Omental fat pad (tissue), 4 donors: Measurements from ENCODE around the gene SLIT1. TPM values are rescaled to one million over a fixed set of nuclear protein-coding genes. Genes with fewer than 3 reads are reported as not detected.

Source experiments
- ATAC-seq: fragments of 150-250 bp; one replicate; pipeline ENCODE4 v1.9.1; 2016; ENCODE audit warnings: mild to moderate bottlenecking, moderate library complexity; ENCODE audit not compliant: low FRiP score
- DNase-seq: peaks from one replicate; pipeline ENCODE4 v3.0.0-alpha.2; 2019; ENCODE audit warnings: low spot score
- CTCF ChIP-seq, 3 donors: fragments of 450-650 bp; IDR thresholded peaks; one replicate each; pipeline ENCODE4 v1.5.1; 2016 to 2017; ENCODE audit warnings: antibody characterized with exemption in 3 of 3, mild to moderate bottlenecking in 3 of 3, moderate library complexity in 2 of 3
- total RNA-seq, 4 donors: library from RNA; depleted of rRNA; stranded (reverse); fragments of >200 nt; gene quantifications; one replicate each; pipeline ENCODE4 v1.1.0, GENCODE V29; 2016

The SLIT1 gene
- total RNA-seq, 4 donors from 2014 or later: 0.12 to 1.1 (median 0.28) TPM

DNA sequence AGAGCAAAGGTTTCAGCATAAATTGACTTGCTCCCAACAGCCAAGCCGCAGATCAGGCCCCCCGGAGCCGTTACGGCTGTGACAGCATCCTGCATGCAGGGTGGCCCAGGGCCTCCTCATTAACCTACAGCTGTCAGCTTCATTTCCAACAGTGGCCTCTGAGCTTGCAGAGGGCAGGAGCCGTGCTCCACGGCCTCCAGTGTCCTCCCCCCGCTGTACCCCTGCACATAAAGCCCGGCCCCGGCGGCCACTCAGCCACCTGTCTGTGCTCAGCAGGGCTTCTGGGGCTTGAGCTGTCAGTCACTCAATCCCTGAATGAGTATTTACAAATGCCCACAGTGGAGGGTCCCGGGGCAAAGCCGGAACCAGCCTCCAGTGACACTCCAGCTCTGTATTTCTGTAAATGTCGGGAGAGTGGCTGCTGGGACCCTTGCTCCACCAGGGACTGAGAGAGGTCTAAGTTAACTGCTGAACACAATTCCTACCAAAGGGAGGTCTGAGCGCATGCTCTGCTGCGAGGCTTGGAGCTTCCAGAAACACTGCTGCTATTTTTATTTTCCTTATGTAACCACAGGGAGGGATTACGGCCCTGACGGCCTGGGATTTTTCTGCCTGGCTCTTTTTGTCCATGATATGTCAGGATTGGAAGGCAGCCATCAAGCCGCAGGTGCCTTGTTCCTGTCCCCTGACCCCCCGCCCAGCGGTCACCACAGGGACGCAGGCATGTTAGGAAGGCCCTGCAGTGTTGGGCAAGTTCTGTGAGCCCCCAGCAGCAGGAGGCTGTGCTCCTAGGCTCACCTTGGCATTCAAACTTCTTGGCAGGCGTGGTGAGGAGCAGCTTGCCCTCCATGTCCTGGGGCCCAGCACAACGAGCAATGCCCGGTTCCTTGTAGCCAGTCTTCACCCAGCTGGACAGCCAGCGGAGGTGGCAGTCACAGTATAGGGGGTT lies 165.0 kb downstream of the SLIT1 start:
- TF ChIP-seq CTCF (IDR thresholded peaks at IDR 0.05): no peak
- DNase-seq (no peak), ATAC-seq (no peak)

DNA sequence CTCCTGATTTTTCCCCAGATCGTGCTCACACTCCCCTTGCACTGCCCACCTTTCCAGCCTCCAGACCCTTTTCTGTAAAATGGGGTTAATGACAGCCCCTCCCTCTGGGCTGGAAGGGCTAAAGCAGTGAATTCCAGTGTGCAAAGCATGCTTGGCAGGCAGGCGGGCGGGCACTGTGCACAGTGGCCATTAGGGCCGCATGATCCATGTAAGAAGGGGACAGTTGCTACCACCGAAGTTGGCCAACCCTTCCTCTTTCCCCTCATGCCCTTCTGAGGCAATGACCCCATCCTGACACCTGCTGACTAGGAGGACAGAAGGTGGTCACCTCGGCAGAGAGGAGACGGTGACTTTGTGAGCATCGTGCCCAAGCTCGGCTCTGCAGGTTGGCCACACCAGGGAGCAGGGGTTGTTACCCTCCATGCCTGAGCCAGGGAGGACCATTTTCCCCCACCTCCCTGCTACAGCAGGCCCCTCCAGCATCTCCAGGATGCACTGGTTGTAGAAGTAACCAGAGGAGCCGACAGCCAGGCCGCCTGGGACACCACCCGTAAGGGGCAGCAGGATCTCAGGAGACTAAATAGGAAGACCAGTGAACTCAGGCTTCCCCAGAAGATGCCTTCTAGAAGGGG lies 166.4 kb downstream of the SLIT1 start:
- no peak for DNase-seq
- TF ChIP-seq CTCF (IDR thresholded peaks at IDR 0.05): no peak
- ATAC-seq: no peak

GRCh38 chr10:97018251-97019212 lies 167.2 kb downstream of the SLIT1 start:
- ATAC-seq (no peak), DNase-seq (no peak)
- no peak for TF ChIP-seq CTCF (IDR thresholded peaks at IDR 0.05)

GRCh38 chr10:97017474-97017903 lies 168.3 kb downstream of the SLIT1 start:
- DNase-seq: no peak
- TF ChIP-seq CTCF (IDR thresholded peaks at IDR 0.05): no peak
- no peak for ATAC-seq

GRCh38 chr10:97016728-97017473 lies 168.9 kb downstream of the SLIT1 start:
- DNase-seq: no peak
- no peak for TF ChIP-seq CTCF (IDR thresholded peaks at IDR 0.05)
- no peak for ATAC-seq

DNA sequence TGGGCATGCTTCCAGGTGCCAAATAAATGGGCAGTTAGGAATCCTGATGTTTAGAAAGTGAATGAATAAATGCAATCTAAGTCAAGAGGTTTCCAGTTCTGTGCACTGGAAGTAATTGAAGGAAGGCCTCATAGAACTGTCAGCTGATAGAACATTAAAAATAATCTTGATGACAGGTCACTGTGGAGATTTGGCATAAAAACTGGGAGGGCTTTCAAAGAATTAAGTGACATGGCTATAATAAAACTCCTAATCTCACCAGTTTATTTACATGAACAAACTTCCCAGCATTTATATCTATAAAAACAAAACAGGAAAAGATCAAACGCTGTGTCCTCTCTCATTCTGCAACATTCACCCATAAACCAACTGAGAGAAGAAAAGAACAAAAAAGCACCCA lies 170.5 kb downstream of the SLIT1 start:
- no peak for TF ChIP-seq CTCF (IDR thresholded peaks at IDR 0.05)
- ATAC-seq: no peak

More for the DNA sequence above, 170.5 kb downstream of the SLIT1 start:
- no peak for DNase-seq
